NCI-H2107 treated with DMSO at 0.1 percent for 48 hours (cell line): Measurements from ENCODE around the gene SLC9A7.

Experiments used
- DNase-seq: peaks from one replicate; lab custom pipeline; 2025; ENCODE audit not compliant: unreplicated experiment; lab: John Stamatoyannopoulos, UW

Gene SLC9A7

GRCh38 chrX:46707274-46707965, 51.5 kb downstream of the SLC9A7 start:
- DNase-seq: no peak

DNA sequence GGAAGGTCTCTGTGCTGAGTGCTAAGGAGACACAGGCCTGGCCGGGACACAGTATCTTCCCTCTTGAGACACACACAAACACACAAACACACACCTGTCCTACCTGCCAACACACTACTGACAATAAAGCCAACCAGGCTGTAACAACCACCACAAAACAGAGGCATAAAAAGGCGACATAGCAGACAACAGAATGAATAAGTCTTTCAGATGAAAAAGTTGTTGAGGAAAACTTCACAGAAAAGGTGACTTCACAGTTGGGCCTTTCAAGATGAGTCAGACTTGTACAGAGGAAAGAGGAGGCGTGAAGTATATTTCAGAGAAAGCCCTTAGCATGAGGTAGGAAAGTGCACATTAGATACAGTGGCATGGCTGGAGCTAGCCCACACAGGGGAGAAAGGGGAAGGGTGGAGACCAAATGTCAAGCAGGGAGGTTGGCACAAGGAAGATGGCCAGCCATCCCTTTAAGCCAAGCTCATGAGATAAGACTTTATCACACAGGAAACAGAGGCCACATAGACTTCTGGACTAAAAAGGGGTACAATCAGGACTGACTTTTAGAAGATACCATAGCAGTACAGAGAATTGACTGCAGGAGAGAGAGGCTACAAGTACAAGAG, 54.0 kb downstream of the SLC9A7 start:
- DNase-seq: no peak

GRCh38 chrX:46703980-46704379, 54.9 kb downstream of the SLC9A7 start:
- no peak for DNase-seq

GRCh38 chrX:46698691-46699090, 60.2 kb downstream of the SLC9A7 start:
- DNase-seq: no peak

GRCh38 chrX:46695491-46695890, 63.4 kb downstream of the SLC9A7 start:
- no peak for DNase-seq

- no peak for DNase-seq
Observed at GRCh38 chrX:46694549-46694948, 64.4 kb downstream of the SLC9A7 start.

DNA sequence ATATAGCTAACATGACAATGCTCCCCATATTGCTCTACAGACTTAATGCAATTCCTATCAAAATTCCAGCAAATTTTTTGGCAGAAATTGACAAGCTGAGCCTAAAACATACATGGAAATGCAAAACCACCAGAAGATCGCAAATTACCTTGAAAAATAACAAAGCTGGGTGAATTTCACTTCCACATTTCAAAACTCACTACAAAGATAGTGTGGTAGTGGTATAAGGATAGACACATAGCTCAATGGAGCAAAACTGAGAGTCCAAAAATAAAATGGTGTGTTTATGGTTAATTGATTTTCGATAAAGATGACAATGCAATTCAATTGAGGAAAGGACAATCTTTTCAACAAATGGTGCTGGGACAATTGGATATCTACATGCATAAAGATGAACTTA, 65.8 kb downstream of the SLC9A7 start:
- DNase-seq: no peak

DNA sequence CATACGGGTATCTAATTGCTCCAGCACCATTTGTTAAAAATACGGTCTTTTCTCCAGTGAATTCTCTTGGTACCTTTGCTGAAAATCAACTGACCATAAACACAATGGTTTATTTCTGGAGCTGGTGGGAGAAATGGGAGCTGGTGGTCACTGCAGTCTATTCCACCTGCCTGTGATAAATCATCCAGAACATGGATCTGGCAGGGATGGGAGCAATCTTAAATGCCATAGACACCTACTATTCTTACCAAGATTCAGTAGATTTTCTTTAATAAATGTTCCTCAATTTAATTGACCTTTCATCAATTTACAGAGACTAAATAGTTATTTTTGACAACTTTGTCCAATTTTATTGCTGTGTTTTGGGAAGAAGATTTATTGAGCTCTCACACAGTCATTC, 68.1 kb downstream of the SLC9A7 start:
- no peak for DNase-seq

DNA sequence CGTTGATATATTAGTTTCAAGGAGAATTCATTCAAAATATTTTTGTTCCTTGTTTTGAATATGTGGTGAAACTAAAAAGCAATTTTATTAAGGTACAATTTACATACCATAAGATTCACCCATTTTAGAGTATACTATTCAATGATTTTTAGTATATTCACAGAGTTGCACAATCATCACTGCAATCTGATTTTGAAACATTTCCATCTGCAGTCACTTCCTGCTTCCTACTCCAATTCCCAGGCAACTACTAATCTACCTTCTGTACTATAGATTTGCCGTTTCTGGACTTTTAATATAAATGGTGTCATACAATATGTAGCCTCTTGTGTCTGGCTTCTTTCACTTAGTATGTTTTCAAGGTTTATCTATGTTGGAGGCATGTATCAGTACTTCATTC, 71.3 kb downstream of the SLC9A7 start:
- no peak for DNase-seq

GRCh38 chrX:46686003-46686645, 72.8 kb downstream of the SLC9A7 start:
- no peak for DNase-seq

GRCh38 chrX:46683048-46683447, 75.9 kb downstream of the SLC9A7 start:
- no peak for DNase-seq

DNA sequence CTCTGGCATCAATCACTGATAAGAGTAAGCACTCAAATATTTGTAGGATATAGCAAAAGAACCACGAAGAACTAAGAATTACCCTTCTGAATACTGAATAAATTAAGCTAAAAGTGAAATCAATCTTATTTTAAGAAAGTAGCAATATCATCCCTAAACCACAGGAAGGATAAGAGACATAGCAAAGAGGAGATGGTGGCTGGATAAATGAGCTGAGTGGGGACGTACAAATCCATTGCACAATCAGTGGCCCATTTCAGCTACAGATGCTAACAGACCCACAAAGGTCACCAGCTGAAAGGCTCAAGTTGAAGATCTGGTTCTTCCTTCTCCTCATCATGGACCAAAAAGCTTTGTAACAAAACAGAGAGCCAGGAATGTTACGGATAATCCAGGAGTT, 77.1 kb downstream of the SLC9A7 start:
- no peak for DNase-seq

- DNase-seq: no peak
Observed at GRCh38 chrX:46678232-46678631, 80.7 kb downstream of the SLC9A7 start.

GRCh38 chrX:46676399-46677356, 82.2 kb downstream of the SLC9A7 start:
- no peak for DNase-seq

DNA sequence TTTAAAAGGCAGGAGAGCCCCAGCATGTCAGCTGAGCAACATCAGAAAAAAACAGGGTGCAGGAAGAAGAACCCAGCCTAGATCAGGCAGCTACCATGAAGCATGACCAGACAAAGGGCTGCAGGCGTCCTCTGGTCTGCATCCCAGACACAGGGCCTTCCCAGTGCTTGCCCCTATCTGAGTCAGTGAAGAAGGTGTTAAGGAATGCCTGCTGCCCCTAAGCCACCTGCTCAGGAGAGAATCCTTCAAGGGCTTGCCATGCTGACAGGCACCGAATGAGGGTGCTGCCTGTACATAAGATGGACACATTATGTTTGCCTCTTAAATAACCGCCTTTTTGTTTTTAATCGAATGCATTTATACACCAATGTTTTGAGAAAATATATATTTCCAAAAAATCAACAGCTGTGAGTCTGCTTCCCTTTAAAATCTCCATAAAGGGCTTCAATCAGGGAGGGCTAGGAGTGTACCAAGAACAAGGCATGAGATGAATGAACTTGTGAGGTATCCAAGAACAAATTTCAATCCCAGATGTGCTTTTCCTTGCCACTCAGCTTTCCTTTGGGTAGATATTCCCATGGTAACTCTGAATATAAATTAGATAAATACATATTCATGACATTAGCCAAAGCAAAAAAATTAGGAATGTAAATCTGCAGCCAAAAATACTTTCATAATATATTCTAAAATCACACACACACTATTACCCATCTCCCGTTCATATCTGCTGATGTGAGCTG, 85.1 kb downstream of the SLC9A7 start:
- no peak for DNase-seq

GRCh38 chrX:46670316-46670715, 88.6 kb downstream of the SLC9A7 start:
- DNase-seq: no peak

- no peak for DNase-seq
Observed at GRCh38 chrX:46666831-46667230, 92.1 kb downstream of the SLC9A7 start.

DNA sequence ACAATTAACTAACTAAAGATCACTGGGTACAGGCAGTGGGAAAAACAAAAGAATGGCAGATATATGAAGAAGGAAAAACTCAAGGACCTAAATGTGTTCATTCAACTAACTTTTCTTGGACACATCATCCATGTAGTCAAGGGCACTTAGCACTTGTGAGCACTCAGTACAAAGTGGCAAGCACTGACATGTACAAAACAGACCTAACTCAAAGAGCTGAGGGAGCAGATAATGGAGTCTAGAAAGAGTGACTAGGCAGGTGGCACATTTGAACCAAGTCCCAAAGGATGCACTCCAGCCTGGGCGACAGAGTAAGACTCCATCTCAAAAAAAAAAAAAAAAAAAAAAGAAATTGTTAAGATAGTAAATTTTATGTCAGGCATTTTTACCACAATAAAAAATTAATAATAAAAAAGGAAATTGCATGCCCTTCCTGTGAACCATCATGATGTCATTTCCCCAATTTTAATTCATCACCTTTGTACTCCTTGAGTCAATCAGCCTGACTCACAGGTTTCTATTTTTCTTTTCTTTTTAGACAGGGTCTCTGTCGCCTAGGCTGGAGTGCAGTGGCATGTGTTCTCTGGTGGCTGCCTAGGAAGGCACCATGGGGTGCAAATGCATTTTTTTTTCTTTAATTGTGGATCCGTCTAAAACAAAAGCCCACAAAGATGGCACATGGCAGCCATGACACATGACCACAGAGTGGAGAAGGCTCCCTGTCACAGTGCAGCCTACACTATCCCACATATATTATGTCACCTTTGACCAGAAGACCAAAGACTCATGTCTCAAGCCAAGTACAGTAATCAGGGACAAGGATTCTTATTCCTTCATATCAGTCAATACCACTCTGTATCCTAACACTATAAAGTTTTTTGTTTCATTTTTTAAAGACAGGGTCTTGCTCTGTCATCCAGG, 93.4 kb downstream of the SLC9A7 start:
- no peak for DNase-seq

- DNase-seq: no peak
Observed at GRCh38 chrX:46662188-46662958, 96.5 kb downstream of the SLC9A7 start.
